Activated T-cell treated with anti-CD3 and anti-CD28 coated beads, Interleukin-2, amount 50 U/mL, for 48 hours (primary cell): ENCODE data around the gene ARSH.
"Not testable (repeated sequence)": the region's sequence is repeated elsewhere in the genome, so short reads cannot be mapped to it uniquely, and the experiment has no call there.

Source experiments
- DNase-seq, 2 experiments: peaks; one replicate each; pipeline ENCODE4 v3.0.0-alpha.2; 2020

ARSH gene

DNA sequence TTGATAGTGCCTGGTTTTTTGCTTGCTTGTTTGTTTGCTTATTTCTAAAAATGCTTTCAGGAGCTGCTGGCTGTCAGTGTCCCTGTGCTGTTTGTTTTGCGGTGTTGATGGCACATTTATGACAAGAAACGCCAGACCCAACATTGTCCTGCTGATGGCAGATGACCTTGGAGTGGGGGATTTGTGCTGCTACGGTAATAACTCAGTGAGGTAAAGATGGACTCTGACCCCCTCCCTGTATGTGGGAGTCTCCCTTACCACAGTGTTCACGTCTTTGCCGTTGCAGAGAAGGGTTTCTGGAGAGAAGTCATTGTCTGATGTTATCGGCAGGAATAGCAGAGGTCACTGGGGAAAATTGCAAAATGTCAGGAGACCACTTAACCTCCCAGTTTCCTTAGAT, at the start of gene ARSH:
Gene ARSH (plus strand): TSS at position 52 of the 400 bp plus-strand sequence. CDS start 67 bp downstream, at position 119.
- no peak for DNase-seq

DNA sequence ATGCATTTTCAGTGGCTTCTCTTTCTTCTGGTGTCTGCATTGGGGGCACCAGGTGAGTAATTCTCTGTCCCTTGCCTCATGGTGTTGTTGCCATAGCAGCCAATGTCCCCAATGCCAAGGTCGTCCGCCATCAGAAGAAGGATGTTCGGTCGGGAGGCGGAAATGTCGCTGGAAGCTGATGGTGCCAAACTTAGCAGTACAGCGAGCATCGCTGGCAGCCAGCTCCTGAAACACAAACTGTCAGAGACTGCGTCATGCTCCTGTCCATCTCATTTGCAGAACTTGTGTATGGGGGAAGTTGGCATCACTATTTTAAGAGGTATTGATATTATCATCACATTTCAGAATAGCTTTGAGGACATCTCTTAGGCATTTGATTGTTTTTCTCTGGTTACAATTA, 48.1 kb upstream of the ARSH start:
- no peak for DNase-seq

DNA sequence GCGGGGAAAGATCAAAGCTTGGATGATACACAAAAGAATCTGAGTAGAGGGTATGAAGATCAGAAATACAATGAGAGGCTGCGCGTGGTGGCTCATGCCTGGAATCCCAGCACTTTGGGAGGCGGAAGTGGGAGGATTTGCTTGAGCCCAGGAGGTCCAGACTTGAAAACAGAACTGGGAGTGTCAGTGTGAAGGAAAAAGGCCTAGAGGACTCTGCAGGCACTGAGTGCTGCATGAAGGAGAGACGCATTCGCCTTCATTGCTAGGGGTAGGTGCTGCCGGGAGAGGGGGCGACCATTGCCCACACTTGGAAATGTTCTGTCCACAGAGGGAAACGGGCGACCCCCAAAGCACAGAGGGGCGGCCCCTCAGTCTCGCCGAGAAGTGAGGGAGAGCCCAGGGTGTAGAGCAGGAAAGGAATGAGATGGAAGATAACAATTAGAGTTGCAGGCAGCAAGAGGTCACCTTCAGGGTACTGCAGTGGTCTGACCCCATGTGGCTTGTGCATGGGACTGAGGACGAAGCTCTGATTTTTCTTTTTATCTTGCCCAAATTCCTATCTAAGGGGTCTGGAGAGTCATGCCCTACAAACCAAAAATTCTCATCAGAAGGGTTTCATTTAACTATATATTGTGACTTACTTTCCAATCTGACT, 45.4 kb upstream of the ARSH start:
- DNase-seq: no peak

DNA sequence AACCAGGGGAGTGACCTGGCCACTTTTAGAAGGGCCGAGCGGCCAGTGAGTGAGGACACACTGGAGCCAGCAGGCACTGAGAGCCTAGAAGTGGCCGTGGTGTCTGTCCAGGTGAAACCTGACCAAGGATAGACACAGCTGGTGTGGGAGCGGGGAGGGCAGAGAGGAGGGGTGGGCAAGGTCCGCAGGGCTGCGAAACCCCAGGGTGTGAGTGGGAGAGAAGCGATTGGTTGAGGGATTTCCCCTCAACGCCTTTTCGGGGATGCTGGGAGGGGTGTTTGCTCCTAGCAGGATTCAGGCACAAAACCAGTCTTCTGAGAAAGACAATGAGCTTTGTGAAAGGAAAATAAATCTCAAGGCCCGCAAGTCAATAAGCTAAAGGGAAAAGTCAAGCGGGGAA, 44.0 kb upstream of the ARSH start:
- DNase-seq: no peak

DNA sequence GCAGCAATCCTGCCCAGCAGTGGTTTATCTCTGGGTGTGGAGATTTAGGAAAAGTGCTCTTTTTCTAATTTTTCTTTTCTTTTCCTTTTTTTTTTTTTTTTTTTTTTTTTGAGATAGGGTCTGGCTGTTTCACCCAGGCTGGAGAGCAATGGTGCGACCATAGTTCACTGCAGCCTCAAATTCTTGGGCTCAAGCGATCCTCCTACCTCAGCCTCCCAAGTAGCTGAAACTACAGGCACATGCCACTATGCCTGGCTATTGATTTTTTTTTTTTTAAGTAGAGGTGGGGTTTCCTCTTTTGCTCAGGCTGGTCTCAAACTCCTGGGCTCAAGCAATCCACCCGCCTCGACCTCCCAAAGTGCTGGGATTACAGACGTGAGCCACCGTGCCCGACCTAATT, 42.9 kb upstream of the ARSH start:
- DNase-seq: not testable (repeated sequence)

- not testable (repeated sequence) for DNase-seq
These were observed 42.2 kb upstream of the ARSH start for GRCh38 chrX:2963992-2964794.

GRCh38 chrX:2965965-2966364, 40.4 kb upstream of the ARSH start:
- DNase-seq: peak in 1 of 2 experiments; percentile 21

GRCh38 chrX:2967012-2967411, 39.3 kb upstream of the ARSH start:
- DNase-seq: no peak

DNA sequence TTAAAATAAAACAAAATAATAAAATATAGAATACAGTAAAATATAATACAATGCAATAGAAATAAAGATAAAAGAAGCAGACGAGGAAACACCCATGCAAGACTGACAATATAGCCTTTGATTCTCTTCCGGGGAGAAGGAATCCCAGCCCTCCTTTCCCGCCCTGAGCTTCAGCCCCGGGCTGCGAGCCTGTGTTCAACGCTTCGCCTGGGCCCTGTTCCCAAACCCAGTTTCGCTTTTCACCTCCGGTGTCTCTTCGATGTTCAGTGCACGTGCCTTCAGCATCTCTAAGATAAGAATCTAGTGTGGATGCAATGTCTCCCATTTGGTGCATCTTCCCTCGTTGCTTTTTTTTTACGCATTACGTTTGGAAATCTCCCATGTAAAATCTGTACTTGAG, 38.8 kb upstream of the ARSH start:
- DNase-seq: no peak

- peak; percentile 23 to 27 for DNase-seq
These were observed 38.1 kb upstream of the ARSH start for GRCh38 chrX:2967998-2968909.

- no peak for DNase-seq
These were observed 37.3 kb upstream of the ARSH start for GRCh38 chrX:2969021-2969420.

DNA sequence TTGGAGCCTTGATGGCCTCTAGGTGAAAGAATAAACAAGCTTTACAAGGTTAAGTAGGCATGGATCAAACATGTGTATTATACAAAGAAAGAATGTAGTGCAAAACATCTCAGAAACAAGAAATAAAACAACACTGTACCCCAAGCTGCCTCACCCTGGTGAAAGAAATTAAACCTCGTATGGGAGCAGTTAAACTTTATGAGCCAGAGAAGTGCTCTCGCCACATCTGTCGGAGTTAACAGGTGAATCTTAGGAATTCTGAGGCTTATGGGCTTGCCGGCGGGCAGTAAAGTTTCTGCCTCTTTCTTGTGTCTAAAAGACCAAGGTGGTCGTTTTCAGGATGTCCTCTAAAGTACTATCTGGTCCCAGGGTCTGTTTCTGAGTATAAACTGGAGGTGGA, 34.0 kb upstream of the ARSH start:
- DNase-seq: no peak

DNA sequence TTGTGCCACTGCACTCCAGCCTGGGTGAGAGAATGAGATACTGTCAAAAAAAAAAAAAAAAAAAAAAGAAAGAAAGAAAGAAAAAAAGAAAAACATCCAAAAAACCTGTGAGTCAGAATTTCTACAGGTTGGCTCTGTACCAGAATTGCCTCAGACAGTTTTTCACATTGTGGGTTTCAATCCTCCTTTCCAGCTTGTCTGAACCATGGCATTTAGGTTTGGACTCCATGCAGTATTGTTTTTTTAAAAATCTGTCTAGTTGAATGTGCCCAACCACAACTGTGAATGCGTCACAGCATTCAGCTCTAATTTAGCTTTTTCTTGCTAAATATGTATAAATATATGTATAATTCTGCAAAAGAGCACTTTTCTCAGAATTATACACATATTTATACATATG, 31.4 kb upstream of the ARSH start:
- no peak for DNase-seq

DNA sequence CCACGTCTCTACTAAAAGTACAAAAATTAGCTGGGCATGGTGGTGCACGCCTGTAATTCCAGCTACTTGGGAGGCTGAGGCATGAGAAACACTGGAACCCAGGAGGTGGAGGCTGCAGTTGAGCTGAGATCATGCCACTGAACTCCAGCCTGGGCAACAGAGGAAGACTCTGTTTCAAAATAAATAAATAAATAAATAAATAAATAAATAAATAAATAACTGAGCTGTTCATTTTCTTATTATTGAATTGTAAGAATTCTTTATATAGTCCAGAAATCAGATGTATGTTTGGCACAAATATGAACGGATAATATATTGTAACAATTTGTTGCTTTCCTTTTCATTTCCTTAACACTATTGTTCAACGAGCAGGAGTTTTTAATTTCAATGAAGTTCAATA, 27.7 kb upstream of the ARSH start:
- DNase-seq: not testable (repeated sequence)

GRCh38 chrX:2984342-2984741, 22.0 kb upstream of the ARSH start:
- DNase-seq: no peak

- DNase-seq: no peak
These were observed 16.8 kb upstream of the ARSH start for GRCh38 chrX:2989565-2989964.

DNA sequence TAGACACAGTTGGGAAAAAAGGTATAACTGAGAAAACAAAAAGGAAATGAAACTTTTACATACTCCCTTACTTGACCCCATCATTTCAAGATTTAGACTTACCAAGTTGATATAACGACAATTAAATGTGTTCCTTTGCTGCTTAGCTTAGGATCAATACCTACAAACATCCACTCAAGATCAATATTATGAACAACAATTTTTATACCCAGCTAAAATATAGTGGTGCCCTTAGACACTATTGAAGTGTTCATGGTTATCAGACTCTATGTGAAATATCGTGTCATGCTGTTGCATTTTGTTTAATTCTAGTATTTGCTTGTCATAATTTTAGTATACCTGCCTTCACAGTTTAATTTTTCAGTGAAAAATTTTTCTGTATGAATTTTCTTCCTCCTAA, 4.2 kb downstream of the ARSH start:
- no peak for DNase-seq

DNA sequence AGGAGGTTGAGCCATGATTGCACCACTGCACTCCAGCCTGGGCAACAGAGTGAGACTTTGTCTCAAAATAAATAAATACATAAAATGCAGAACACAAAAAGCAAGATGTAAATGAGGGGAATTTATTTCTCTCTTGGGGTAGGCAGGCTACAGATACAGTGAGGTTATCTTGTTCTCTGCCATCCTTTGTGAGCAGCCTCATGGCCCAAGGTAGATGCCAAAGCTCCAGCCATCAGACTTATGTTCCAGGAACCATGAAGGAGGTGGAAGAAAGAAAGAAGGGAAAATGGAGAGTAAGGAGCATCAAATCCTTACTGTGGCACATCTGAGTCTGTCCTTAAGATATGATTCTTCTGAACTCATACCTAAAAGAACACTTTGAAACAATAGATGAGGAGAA, 11.1 kb downstream of the ARSH start:
- no peak for DNase-seq

DNA sequence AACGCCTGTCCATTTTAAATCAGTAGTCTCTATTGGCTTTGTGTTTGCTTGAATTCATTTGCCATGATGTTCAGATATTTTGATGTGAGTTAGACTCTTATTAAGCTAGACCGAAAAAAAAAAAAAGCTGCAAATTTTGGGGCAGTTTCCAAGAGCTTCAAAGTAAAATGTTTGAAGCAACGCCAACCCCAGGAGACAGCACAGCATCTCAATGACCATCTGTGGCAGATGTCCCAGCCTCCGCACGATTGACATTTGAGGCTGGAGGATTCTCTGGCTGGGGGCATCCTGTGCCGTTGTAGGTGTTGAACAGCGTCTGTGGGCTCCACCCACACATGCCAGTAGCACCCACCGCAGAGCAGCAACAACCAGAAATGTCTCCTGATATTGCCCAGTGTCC, 17.8 kb downstream of the ARSH start:
- DNase-seq: no peak

DNA sequence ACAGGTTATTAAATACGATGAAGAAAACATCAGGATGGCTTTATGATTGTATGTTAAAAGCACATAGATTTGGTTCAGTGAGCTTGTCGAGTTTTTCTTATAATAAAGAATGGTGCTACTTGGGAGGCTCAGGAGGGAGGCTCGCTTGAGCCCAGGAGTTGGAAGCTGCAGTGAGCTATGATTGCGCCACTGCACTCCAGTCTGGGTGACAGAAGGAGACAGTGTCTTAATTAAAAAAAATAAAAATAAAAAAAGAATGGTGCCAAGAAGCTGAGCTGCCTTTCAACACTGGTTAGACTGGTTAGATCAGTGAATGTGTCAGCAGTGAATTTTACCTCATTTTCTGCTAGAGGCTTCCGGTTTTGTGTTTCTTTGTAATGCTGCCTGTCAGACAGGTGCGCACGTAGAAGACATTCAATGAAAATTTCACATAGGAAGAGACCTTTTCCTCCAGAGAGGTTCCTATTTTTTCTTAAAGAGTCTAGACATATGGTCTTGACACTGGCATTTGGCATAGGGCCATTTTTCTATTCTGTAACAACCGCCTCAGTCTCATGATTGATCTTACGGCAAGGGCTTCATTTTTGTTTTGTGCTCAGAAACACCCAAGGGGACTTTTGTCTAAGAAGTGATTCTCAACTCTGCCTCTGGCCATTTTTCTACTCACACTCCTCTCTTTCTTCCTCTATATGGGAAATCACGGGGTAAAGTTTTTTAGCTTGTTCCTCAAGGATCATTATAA, 19.9 kb downstream of the ARSH start:
- no peak for DNase-seq

GRCh38 chrX:3029129-3029528, 22.8 kb downstream of the ARSH start:
- no peak for DNase-seq

- DNase-seq: no peak
These were observed 30.9 kb downstream of the ARSH start for GRCh38 chrX:3037218-3037617.

- no peak for DNase-seq
These were observed 37.9 kb downstream of the ARSH start for GRCh38 chrX:3044196-3044595.
